Uterus (tissue), 4 donors: ENCODE measurements around the gene IFI27L2. TPM values are rescaled to one million over a fixed set of nuclear protein-coding genes. Genes with fewer than 3 reads are reported as not detected.

Experiments used
- DNase-seq, 2 donors: peaks; one replicate each; pipeline ENCODE4 v3.0.0-alpha.2; 2019 to 2020
- H3K27ac ChIP-seq, 2 donors: fragments of 200-600 bp; sonication (generic); 1 replicate in 1 of 2; 2 replicates in 1 of 2; pipeline ENCODE4 v1.5.1; 2016 to 2018
- H3K27me3 ChIP-seq, 2 donors: fragments of 200-600 bp; sonication (generic); one replicate each; pipeline ENCODE4 v1.5.1; 2018 to 2019; ENCODE audit warnings: control low read depth in 1 of 2
- H3K36me3 ChIP-seq, 2 donors: fragments of 200-600 bp; sonication (generic); one replicate each; pipeline ENCODE4 v1.5.1; 2019; ENCODE audit warnings: control low read depth in 1 of 2
- H3K4me1 ChIP-seq, 2 donors: fragments of 200-600 bp; sonication (generic); one replicate each; pipeline ENCODE4 v1.5.1; 2018 to 2019; ENCODE audit warnings: control low read depth in 1 of 2
- H3K4me3 ChIP-seq, 2 donors: fragments of 200-600 bp; sonication (generic); 1 replicate in 1 of 2; 2 replicates in 1 of 2; pipeline ENCODE4 v1.5.1; 2018 to 2019; ENCODE audit warnings: mild to moderate bottlenecking in 1 of 2
- H3K9me3 ChIP-seq, 2 donors: fragments of 200-600 bp; sonication (generic); one replicate each; pipeline ENCODE4 v1.5.1; 2019; ENCODE audit warnings: control low read depth in 1 of 2
- POLR2A ChIP-seq, 2 donors: fragments of 450-650 bp; IDR thresholded peaks; one replicate each; pipeline ENCODE4 v1.6.1; 2016; ENCODE audit warnings: antibody characterized with exemption in 2 of 2, mild to moderate bottlenecking in 1 of 2, moderate library complexity in 1 of 2
- intact Hi-C: fragments of 100-400 bp; cut with DNase I; formaldehyde crosslinking; loops from one replicate; pipeline ENCODE4 v1.15.1; 2023; ENCODE audit warnings: low total_unique reads
- total RNA-seq, 4 donors: library from RNA; depleted of rRNA in 3 of 4; stranded (reverse); fragments of >200 nt in 3 of 4; gene quantifications; one replicate each; pipeline versions ENCODE4 v1.1.0 to v1.2.4, GENCODE V29; 2014 to 2023
- TF ChIP-seq, protein P1 (sequence below), 4 experiments: fragments of 200-600 bp in 2 of 4; fragments of 450-650 bp in 2 of 4; sonication (generic) in 2 of 4; IDR thresholded peaks; one replicate each; pipeline ENCODE4 v1.5.1; 2016 to 2019; ENCODE audit warnings: antibody characterized with exemption in 4 of 4, mild to moderate bottlenecking in 2 of 4, moderate library complexity in 1 of 4
- donor health status: DM: yes; HTN: yes; CAD: no.

The IFI27L2 gene
- total RNA-seq, 4 donors from 2014 or later = 14.3 to 111 (median 45.0) TPM

DNA sequence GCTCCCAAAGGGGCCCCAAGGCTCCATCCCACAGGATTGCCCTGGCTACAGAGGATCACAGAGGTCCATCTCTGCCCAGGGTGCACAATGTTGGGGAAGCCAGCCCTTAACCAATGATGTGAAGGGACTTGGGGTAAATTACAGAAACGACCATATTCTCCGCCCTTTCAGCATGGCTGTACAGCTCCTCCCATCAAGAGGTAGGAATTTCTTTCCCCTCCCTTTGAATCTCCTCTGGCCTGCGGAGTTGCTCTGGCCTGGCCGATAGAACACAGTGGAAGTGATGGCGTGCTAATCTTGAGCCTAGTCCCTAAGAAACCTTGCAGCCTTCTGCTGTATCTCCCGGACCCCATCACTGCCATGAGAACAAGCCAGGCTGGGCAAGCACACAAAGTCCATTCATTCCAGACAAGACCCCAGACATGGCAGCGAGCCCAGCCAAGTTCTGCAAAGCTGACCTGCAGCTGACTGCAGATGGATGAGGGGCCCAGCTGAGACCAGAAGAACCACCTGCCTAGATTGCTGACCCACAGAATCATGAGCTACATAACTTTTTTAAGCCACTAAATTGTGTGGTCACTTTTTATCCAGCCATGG lies 25.8 kb downstream of the IFI27L2 start:
- Histone ChIP-seq H3K9me3 (no peaks in the 10 kb centered on the region), H3K27me3 (no peaks in the 10 kb centered on the region), H3K36me3 (no peaks in the 10 kb centered on the region), H3K4me3 (no peak overlapping the region), H3K4me1 (no peaks in the 10 kb centered on the region), H3K27ac (no peak overlapping the region)
- DNase-seq = no peak
- intact Hi-C loops = no loop called here
- TF ChIP-seq POLR2A (IDR thresholded peaks at IDR 0.05) = no peak
- TF ChIP-seq, protein P1, sequence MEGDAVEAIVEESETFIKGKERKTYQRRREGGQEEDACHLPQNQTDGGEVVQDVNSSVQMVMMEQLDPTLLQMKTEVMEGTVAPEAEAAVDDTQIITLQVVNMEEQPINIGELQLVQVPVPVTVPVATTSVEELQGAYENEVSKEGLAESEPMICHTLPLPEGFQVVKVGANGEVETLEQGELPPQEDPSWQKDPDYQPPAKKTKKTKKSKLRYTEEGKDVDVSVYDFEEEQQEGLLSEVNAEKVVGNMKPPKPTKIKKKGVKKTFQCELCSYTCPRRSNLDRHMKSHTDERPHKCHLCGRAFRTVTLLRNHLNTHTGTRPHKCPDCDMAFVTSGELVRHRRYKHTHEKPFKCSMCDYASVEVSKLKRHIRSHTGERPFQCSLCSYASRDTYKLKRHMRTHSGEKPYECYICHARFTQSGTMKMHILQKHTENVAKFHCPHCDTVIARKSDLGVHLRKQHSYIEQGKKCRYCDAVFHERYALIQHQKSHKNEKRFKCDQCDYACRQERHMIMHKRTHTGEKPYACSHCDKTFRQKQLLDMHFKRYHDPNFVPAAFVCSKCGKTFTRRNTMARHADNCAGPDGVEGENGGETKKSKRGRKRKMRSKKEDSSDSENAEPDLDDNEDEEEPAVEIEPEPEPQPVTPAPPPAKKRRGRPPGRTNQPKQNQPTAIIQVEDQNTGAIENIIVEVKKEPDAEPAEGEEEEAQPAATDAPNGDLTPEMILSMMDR (IDR thresholded peaks at IDR 0.05) = no peak

DNA sequence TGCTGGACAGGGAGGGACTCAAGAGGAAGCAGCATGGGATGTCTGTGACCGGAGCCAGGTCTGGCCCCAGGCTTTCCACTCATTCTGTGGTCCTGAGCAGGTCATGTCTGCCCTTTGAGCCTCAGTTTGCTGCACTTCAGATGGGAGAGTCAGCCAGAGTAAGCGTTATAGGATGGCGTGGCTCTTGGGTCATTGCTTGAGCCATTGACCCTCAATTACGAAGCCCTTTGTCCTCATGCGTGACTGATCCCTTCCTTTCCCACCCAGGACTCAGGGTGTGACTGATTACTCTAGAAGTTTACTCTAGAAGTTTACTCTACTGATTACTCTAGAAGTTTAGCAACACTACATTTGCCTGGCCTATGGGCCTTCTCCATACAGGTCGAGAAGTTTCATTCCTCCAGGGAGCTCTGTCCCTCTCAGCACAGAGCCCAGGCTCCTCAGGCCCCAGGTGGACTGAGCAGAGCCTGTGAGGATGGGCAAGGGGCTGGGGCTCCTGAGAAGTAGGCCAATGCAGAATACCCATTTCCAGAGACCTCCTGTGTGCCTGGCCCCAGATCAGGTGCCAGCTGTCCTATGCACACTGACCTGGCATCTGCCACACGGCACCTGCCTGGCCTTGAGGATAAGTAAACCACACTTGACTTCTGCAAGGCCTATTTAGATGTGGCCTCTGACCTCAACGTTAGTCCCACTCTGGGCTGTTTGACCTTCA lies 26.5 kb downstream of the IFI27L2 start:
- Histone ChIP-seq H3K9me3 (no peaks in the 10 kb centered on the region), H3K4me3 (no peak overlapping the region), H3K27ac (no peak overlapping the region), H3K36me3 (no peaks in the 10 kb centered on the region), H3K4me1 (no peaks in the 10 kb centered on the region), H3K27me3 (no peaks in the 10 kb centered on the region)
- TF ChIP-seq, protein P1 (IDR thresholded peaks at IDR 0.05) = no peak
- TF ChIP-seq POLR2A (IDR thresholded peaks at IDR 0.05) = no peak
- no peak for DNase-seq
- intact Hi-C loops = no loop called here

DNA sequence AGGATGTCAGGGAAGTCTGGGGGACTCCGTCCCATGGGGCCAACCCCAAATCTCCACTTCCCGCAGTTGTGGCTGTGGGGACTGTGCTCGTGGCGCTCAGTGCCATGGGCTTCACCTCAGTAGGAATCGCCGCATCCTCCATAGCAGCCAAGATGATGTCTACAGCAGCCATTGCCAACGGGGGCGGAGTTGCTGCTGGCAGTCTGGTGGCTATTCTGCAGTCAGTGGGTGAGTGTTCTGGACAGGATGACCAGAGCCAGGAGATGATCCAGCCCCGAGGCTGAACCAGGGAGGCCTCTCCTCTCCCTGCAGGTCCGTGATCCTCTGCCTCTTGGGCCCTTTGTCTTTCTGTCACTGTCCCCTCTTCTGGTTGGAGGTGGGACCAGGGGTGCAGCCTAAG lies 27.7 kb downstream of the IFI27L2 start:
- intact Hi-C loops = no loop called here
- Histone ChIP-seq H3K4me3 (no peak overlapping the region), H3K27me3 (no peaks in the 10 kb centered on the region), H3K9me3 (no peaks in the 10 kb centered on the region), H3K4me1 (no peaks in the 10 kb centered on the region), H3K27ac (no peak overlapping the region), H3K36me3 (no peaks in the 10 kb centered on the region)
- TF ChIP-seq, protein P1 (IDR thresholded peaks at IDR 0.05) = no peak
- no peak for TF ChIP-seq POLR2A (IDR thresholded peaks at IDR 0.05)
- DNase-seq = no peak

DNA sequence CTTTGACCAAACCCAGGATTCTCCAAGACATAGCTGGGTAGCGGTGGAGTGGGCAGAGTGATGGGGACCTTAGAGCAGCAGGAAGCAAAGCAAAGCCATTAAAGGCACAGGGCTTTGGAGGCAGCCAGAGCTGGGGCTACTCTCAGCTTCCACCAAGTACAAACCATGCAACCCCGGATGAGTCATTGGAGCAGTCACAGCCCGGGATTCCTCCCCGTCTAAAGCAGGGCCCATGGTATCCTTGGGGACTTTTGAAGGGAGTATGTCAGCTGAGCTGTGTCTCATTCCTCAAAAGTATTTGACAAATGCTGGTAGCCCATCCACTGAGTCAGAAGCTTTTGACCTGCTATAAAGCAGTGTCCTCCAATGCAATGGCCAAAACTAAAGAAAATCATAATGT lies 28.6 kb downstream of the IFI27L2 start:
- H3K36me3 ChIP-seq = no peaks in the 10 kb centered on the region
- intact Hi-C loops = no loop called here
- no peaks in the 10 kb centered on the region for H3K27me3 ChIP-seq
- no peak overlapping the region for H3K4me3 ChIP-seq
- H3K27ac ChIP-seq = no peak overlapping the region
- DNase-seq = no peak
- H3K4me1 ChIP-seq = no peaks in the 10 kb centered on the region
- no peak for TF ChIP-seq POLR2A (IDR thresholded peaks at IDR 0.05)
- TF ChIP-seq, protein P1 (IDR thresholded peaks at IDR 0.05) = no peak
- no peaks in the 10 kb centered on the region for H3K9me3 ChIP-seq

DNA sequence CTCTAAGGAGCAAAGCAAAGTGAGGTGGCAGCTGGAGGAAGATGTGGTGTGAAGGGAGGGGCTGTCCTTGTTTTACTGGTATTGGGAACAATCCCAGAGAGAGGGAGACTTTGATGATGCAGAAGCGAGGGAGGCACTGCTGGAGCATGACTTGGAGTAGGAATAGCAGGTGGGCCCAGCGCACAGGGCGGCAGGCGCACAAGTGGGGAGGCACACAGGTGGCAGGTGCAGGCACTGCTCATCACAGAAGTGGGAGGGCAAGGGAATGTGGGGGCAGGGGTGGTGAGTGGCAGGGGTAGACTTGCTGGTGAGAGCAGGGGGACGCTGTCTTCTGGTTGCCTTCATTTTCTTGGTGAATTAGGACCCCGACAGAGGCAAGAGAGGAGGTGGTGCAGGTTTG lies 30.4 kb downstream of the IFI27L2 start:
- intact Hi-C loops = no loop called here
- no peaks in the 10 kb centered on the region for H3K27me3 ChIP-seq
- H3K9me3 ChIP-seq = no peaks in the 10 kb centered on the region
- TF ChIP-seq, protein P1 (IDR thresholded peaks at IDR 0.05) = no peak
- no peak for TF ChIP-seq POLR2A (IDR thresholded peaks at IDR 0.05)
- no peaks in the 10 kb centered on the region for H3K4me1 ChIP-seq
- no peak overlapping the region for H3K27ac ChIP-seq
- DNase-seq = no peak
- H3K4me3 ChIP-seq = no peak overlapping the region
- no peaks in the 10 kb centered on the region for H3K36me3 ChIP-seq
